Breast epithelium (tissue), 4 donors: ENCODE results near the gene OTOP3. TPM values are rescaled to one million over a fixed set of nuclear protein-coding genes. Genes with fewer than 3 reads are reported as not detected.

Experiments used
- DNase-seq, 2 donors: peaks; one replicate each; pipeline ENCODE4 v3.0.0-alpha.2; 2019; ENCODE audit warnings: low spot score in 2 of 2
- H3K27ac ChIP-seq, 2 donors: fragments of 200-600 bp; sonication (generic) in 1 of 2; one replicate each; pipeline ENCODE4 v1.5.1; 2016 to 2019; ENCODE audit warnings: mild to moderate bottlenecking in 1 of 2
- H3K27me3 ChIP-seq, 2 donors: fragments of 200-600 bp; sonication (generic) in 1 of 2; one replicate each; pipeline versions ENCODE4 v1.5.1 to v1.6.0; 2017 to 2019; ENCODE audit warnings: control low read depth in 1 of 2, mild to moderate bottlenecking in 1 of 2
- H3K36me3 ChIP-seq: fragments of 200-600 bp; one replicate; pipeline ENCODE4 v1.5.1; 2019
- H3K4me1 ChIP-seq, 2 donors: fragments of 200-600 bp; sonication (generic); one replicate each; pipeline ENCODE4 v1.5.1; 2016 to 2019; ENCODE audit warnings: control low read depth in 1 of 2
- H3K4me3 ChIP-seq, 3 donors: fragments of 200-600 bp; sonication (generic); 1 replicate in 2 of 3; 2 replicates in 1 of 3; pipeline ENCODE4 v1.5.1; 2016 to 2019; ENCODE audit warnings: mild to moderate bottlenecking in 3 of 3, moderate library complexity in 2 of 3
- H3K9me3 ChIP-seq, 2 donors: fragments of 200-600 bp; sonication (generic) in 1 of 2; one replicate each; pipeline ENCODE4 v1.5.1; 2016 to 2019; ENCODE audit warnings: control low read depth in 1 of 2
- CTCF ChIP-seq, 3 donors: fragments of 450-650 bp; IDR thresholded peaks; one replicate each; pipeline ENCODE4 v1.5.1; 2016 to 2017; ENCODE audit warnings: antibody characterized with exemption in 3 of 3, mild to moderate bottlenecking in 3 of 3, moderate library complexity in 3 of 3
- POLR2A ChIP-seq: fragments of 450-650 bp; IDR thresholded peaks from one replicate; pipeline ENCODE4 v1.6.1; 2016; ENCODE audit warnings: antibody characterized with exemption, mild to moderate bottlenecking, moderate library complexity
- POLR2AphosphoS5 ChIP-seq, 3 donors: sonication (generic); formaldehyde crosslinking; IDR thresholded peaks; one replicate each; pipeline ENCODE4 v1.6.1; 2017; ENCODE audit warnings: antibody characterized with exemption in 3 of 3
- intact Hi-C: fragments of 100-400 bp; cut with DNase I; formaldehyde crosslinking; loops from one replicate; pipeline ENCODE4 v1.15.1; 2023; ENCODE audit warnings: low total_unique reads
- total RNA-seq, 3 donors: library from RNA; depleted of rRNA; stranded (reverse); fragments of >200 nt; gene quantifications; one replicate each; pipeline ENCODE4 v1.1.0, GENCODE V29; 2016

OTOP3 gene
- total RNA-seq, 3 donors from 2014 or later = not detected

GRCh38 chr17:74937064-74938051 lies 1.7 kb downstream of the OTOP3 start:
- intact Hi-C loops = no loop called here
- H3K27me3 ChIP-seq = peaks cover 0 to 55% of the 10 kb centered on the region in 2 donors

GRCh38 chr17:74938194-74938950 lies 2.7 kb downstream of the OTOP3 start:
- H3K36me3 ChIP-seq = no peaks in the 10 kb centered on the region
- intact Hi-C loops = no loop called here
- DNase-seq = no peak
- peaks cover 0 to 11% of the 10 kb centered on the region in 2 donors for H3K4me1 ChIP-seq
- H3K4me3 ChIP-seq = no peak overlapping the region
- H3K9me3 ChIP-seq = no peaks in the 10 kb centered on the region
- H3K27ac ChIP-seq = no peak overlapping the region
- TF ChIP-seq POLR2A (no peak), CTCF (IDR thresholded peaks at IDR 0.05) (no peak), POLR2AphosphoS5 (IDR thresholded peaks at IDR 0.05) (no peak)
- peaks cover 0 to 49% of the 10 kb centered on the region in 2 donors for H3K27me3 ChIP-seq

More at GRCh38 chr17:74937064-74938051, 1.7 kb downstream of the OTOP3 start:
- DNase-seq = no peak
- Histone ChIP-seq H3K4me3 (no peak overlapping the region), H3K9me3 (no peaks in the 10 kb centered on the region), H3K36me3 (no peaks in the 10 kb centered on the region), H3K4me1 (peaks cover 0 to 11% of the 10 kb centered on the region in 2 donors), H3K27ac (no peak overlapping the region)
- no peak for TF ChIP-seq POLR2A
- no peak for TF ChIP-seq POLR2AphosphoS5 (IDR thresholded peaks at IDR 0.05)
- TF ChIP-seq CTCF (IDR thresholded peaks at IDR 0.05) = no peak

- intact Hi-C loops = no loop called here
- no peak for TF ChIP-seq CTCF (IDR thresholded peaks at IDR 0.05)
- TF ChIP-seq POLR2A = no peak
- no peak for TF ChIP-seq POLR2AphosphoS5 (IDR thresholded peaks at IDR 0.05)
- Histone ChIP-seq H3K27me3 (peaks cover 0 to 53% of the 10 kb centered on the region in 2 donors), H3K4me3 (no peak overlapping the region), H3K27ac (no peak overlapping the region), H3K9me3 (no peaks in the 10 kb centered on the region), H3K36me3 (no peaks in the 10 kb centered on the region), H3K4me1 (peaks cover 0 to 11% of the 10 kb centered on the region in 2 donors)
- no peak for DNase-seq
Observed at GRCh38 chr17:74939534-74939933, 3.8 kb downstream of the OTOP3 start.

DNA sequence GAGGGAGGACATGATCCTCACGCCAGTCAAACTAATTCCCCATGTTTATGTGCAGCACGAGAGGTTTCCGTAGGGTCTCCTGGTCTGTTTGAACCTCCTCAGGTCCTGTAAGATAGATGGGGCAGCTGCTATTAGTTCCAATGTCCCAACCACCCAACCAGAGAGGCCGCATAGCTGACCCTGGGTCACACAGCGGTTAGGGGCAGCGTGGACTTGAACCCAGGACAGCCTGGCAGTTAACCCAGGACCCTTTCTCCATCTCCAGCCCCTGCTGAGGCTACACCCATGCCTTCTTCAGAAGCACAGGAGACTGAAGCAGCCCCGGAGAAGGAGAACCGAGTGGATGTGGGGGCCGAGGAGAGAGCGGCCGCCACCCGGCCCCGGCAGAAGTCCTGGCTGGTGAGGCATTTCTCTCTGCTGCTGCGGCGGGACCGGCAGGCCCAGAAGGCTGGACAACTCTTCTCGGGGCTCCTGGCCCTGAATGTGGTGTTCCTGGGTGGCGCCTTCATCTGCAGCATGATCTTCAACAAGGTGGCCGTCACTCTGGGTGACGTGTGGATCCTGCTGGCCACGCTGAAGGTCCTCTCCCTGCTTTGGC lies 5.5 kb downstream of the OTOP3 start:
- no peak for DNase-seq
- Histone ChIP-seq H3K27ac (no peak overlapping the region), H3K4me3 (no peak overlapping the region), H3K36me3 (no peaks in the 10 kb centered on the region), H3K4me1 (peaks cover 0 to 3% of the 10 kb centered on the region in 2 donors), H3K27me3 (peaks cover 0 to 39% of the 10 kb centered on the region in 2 donors), H3K9me3 (no peaks in the 10 kb centered on the region)
- TF ChIP-seq CTCF (IDR thresholded peaks at IDR 0.05) = no peak
- no peak for TF ChIP-seq POLR2AphosphoS5 (IDR thresholded peaks at IDR 0.05)
- TF ChIP-seq POLR2A = no peak
- intact Hi-C loops = no loop called here
